PC-3 (cell line): Measurements from ENCODE around the gene MARK4.

Experiments
- CTCF ChIP-seq: fragments of 300-600 bp; sonication (generic); conservative IDR thresholded peaks from 2 replicates; pipeline ENCODE4 v1.5.1; 2017; ENCODE audit warnings: antibody characterized with exemption, low read depth, mild to moderate bottlenecking, low read length
- EZH2 ChIP-seq: fragments of 300-600 bp; sonication (generic); IDR thresholded peaks from one replicate; pipeline ENCODE4 v1.6.1; 2017; ENCODE audit warnings: antibody characterized with exemption, mild to moderate bottlenecking, low read length; ENCODE audit not compliant: unreplicated experiment
- EZH2phosphoT487 ChIP-seq: fragments of 300-600 bp; sonication (generic); IDR thresholded peaks from 2 replicates; pipeline ENCODE4 v1.6.1; 2018; ENCODE audit warnings: mild to moderate bottlenecking, antibody characterized with exemption, low read length, borderline replicate concordance

GRCh38 chr19:45255611-45256157 is 4.6 kb downstream of the MARK4 start:
- TF ChIP-seq CTCF (no peak), EZH2 (no peak), EZH2phosphoT487 (no peak)
